GM23248 (cell line): ENCODE results near the gene CCDC136. TPM values are rescaled to one million over a fixed set of nuclear protein-coding genes. Genes with fewer than 3 reads are reported as not detected.

Experiments
- DNase-seq: peaks from one replicate; pipeline ENCODE4 v3.0.0-alpha.2; 2015
- H2AFZ ChIP-seq: fragments of 200-600 bp; sonication (generic); 2 replicates; pipeline ENCODE4 v1.6.1; 2016; ENCODE audit warnings: antibody characterized with exemption
- H3F3A ChIP-seq: fragments of 200-600 bp; sonication (generic); 2 replicates; pipeline ENCODE4 v1.6.1; 2016; ENCODE audit warnings: mild to moderate bottlenecking, antibody characterized with exemption, mixed run types; ENCODE audit not compliant: insufficient read depth
- H3K27ac ChIP-seq: fragments of 200-600 bp; sonication (generic); 2 replicates; pipeline ENCODE4 v1.5.1; 2016; ENCODE audit warnings: mild to moderate bottlenecking
- H3K27me3 ChIP-seq: fragments of 200-600 bp; sonication (generic); replicated peaks from 2 replicates; pipeline ENCODE4 v1.6.1; 2016; ENCODE audit warnings: mild to moderate bottlenecking; ENCODE audit not compliant: insufficient read depth
- H3K36me3 ChIP-seq: fragments of 200-600 bp; sonication (generic); 2 replicates; pipeline ENCODE4 v1.6.1; 2016; ENCODE audit warnings: low read depth, mild to moderate bottlenecking
- H3K4me1 ChIP-seq: fragments of 200-600 bp; sonication (generic); 2 replicates; pipeline ENCODE4 v1.6.1; 2016; ENCODE audit warnings: mild to moderate bottlenecking; ENCODE audit not compliant: insufficient read depth
- H3K4me2 ChIP-seq: fragments of 200-600 bp; sonication (generic); one replicate; pipeline ENCODE4 v1.6.1; 2016; ENCODE audit warnings: mild to moderate bottlenecking; ENCODE audit not compliant: unreplicated experiment
- H3K4me3 ChIP-seq: fragments of 200-600 bp; sonication (generic); 2 replicates; pipeline ENCODE4 v1.5.1; 2016; ENCODE audit warnings: mild to moderate bottlenecking
- H3K79me2 ChIP-seq: fragments of 200-600 bp; sonication (generic); 2 replicates; pipeline ENCODE4 v1.6.1; 2016; ENCODE audit warnings: mild to moderate bottlenecking; ENCODE audit not compliant: insufficient read depth
- H3K9ac ChIP-seq: fragments of 200-600 bp; sonication (generic); 2 replicates; pipeline ENCODE4 v1.6.1; 2016; ENCODE audit warnings: mild to moderate bottlenecking
- H3K9me2 ChIP-seq: fragments of 200-600 bp; sonication (generic); 2 replicates; pipeline ENCODE4 v1.6.1; 2016; ENCODE audit warnings: mixed run types, mild to moderate bottlenecking, moderate library complexity; ENCODE audit not compliant: insufficient read depth
- H3K9me3 ChIP-seq: fragments of 200-600 bp; sonication (generic); one replicate; pipeline ENCODE4 v1.6.1; 2017; ENCODE audit warnings: low read depth
- H4K20me1 ChIP-seq: fragments of 200-600 bp; sonication (generic); 2 replicates; pipeline ENCODE4 v1.6.0; 2016; ENCODE audit not compliant: insufficient read depth
- EZH2 ChIP-seq: fragments of 200-600 bp; sonication (generic); IDR thresholded peaks from 2 replicates; pipeline ENCODE4 v1.6.1; 2018; ENCODE audit warnings: antibody characterized with exemption, mild to moderate bottlenecking; ENCODE audit not compliant: insufficient read depth, poor library complexity, severe bottlenecking
- EZH2phosphoT487 ChIP-seq: fragments of 200-600 bp; sonication (generic); IDR thresholded peaks from 2 replicates; pipeline ENCODE4 v1.6.1; 2018; ENCODE audit warnings: antibody characterized with exemption, moderate library complexity, mild to moderate bottlenecking, low read depth; ENCODE audit not compliant: insufficient read depth
- WGBS, 2 experiments: methylation state at CpG; one replicate each; pipeline ENCODE4 v1.1.6; 2015 to 2017; ENCODE audit warnings: low lambda C conversion rate in 2 of 2, low coverage in 1 of 2; ENCODE audit errors: missing lambda C conversion rate in 2 of 2; 5-methylcytosine and 5-hydroxymethylcytosine counted together
- in situ Hi-C: fragments of 300-500 bp; cut with MboI; formaldehyde crosslinking; loops from 2 replicates; pipeline ENCODE4 v1.15.0; 2020
- polyA plus RNA-seq: library from polyadenylated mRNA; unstranded; fragments of >200 nt; fragmentation: Nextera tagmentation; extraction: Ambion mirVana; gene quantifications from 2 replicates; pipeline ENCODE4 v1.2.1, GENCODE V29; 2016
- small RNA-seq: library from RNA; depleted of rRNA; stranded (forward); fragments of <200 nt; gene quantifications from one replicate; pipeline ENCODE3, GENCODE V24; 2014; ENCODE audit warnings: low read depth, low replicate concordance
- total RNA-seq: library from RNA; depleted of rRNA; stranded (reverse); fragments of >200 nt; shearing (Covaris generic); gene quantifications from 2 replicates; pipeline ENCODE4 v1.2.3, GENCODE V29; 2014; rRNA removed

The CCDC136 gene
- total and polyA plus RNA-seq, 2 experiments from 2014 or later, result 3.1 to 3.9 TPM

- no peak overlapping the region for H3K4me3 ChIP-seq
- peaks cover 5% of the 10 kb centered on the region; the same call in 1 of the 2 replicates for H3K27me3 ChIP-seq
- whole genome bisulfite sequencing, 2 experiments, result 94 to 98% methylated on average over 5 of the region's 5 CpGs
- no peaks in the 10 kb centered on the region for H3K9me2 ChIP-seq
- H3K79me2 ChIP-seq, result no peaks in the 10 kb centered on the region
- no peaks in the 10 kb centered on the region for H3K9me3 ChIP-seq
- H3K4me1 ChIP-seq, result no peaks in the 10 kb centered on the region
- H3K36me3 ChIP-seq, result no peaks in the 10 kb centered on the region
- H2AFZ ChIP-seq, result no peak overlapping the region
- no peaks in the 10 kb centered on the region for H4K20me1 ChIP-seq
- in situ Hi-C loops, result no loop called here
- TF ChIP-seq EZH2phosphoT487 (no peak), EZH2 (no peak)
- H3K4me2 ChIP-seq, result no peak overlapping the region
- DNase-seq, result no peak
- no peak overlapping the region for H3K9ac ChIP-seq
- no peak overlapping the region for H3K27ac ChIP-seq
- 0 out of 2 replicates have a peak, but pooled peaks cover 15% of the 10 kb centered on the region for H3F3A ChIP-seq
Observed at GRCh38 chr7:128871050-128871449, 79.3 kb downstream of the CCDC136 start.

Small RNAs within 50 kb of the gene (small RNA-seq; reads per million reads assigned to genes)
- not detected for gene RN7SL81P

Other genes starting within 250 kb of the CCDC136 start
- gene GARIN1A, start 119.7 kb upstream of the CCDC136 start, total RNA-seq, result 0.43 and 0.89 TPM in 2 replicates
- 0.28 and 0.42 TPM in 2 replicates for gene GARIN1A, start 119.7 kb upstream of the CCDC136 start, polyA plus RNA-seq
- gene CALU, start 52.6 kb upstream of the CCDC136 start, total RNA-seq, result 1,466 and 1,589 TPM in 2 replicates
- 1,706 and 1,740 TPM in 2 replicates for gene CALU, start 52.6 kb upstream of the CCDC136 start, polyA plus RNA-seq
- not detected in 2 replicates for gene OPN1SW, start 16.2 kb upstream of the CCDC136 start, total RNA-seq
- gene OPN1SW, start 16.2 kb upstream of the CCDC136 start, polyA plus RNA-seq, result 2.2 and 2.6 TPM in 2 replicates
- 304 and 353 TPM in 2 replicates for gene FLNC, start 38.4 kb downstream of the CCDC136 start, total RNA-seq
- 74.0 and 75.1 TPM in 2 replicates for gene FLNC, start 38.4 kb downstream of the CCDC136 start, polyA plus RNA-seq
- 96.5 and 124 TPM in 2 replicates for gene ATP6V1F, start 70.9 kb downstream of the CCDC136 start, total RNA-seq
- 243 and 264 TPM in 2 replicates for gene ATP6V1F, start 70.9 kb downstream of the CCDC136 start, polyA plus RNA-seq
- gene KCP, start 118.7 kb downstream of the CCDC136 start, total RNA-seq, result not detected in 2 replicates
- 0.10 TPM in 2 replicates for gene KCP, start 118.7 kb downstream of the CCDC136 start, polyA plus RNA-seq
- under 0.01 and 1.6 TPM in 2 replicates for gene IRF5, start 146.0 kb downstream of the CCDC136 start, total RNA-seq
- gene IRF5, start 146.0 kb downstream of the CCDC136 start, polyA plus RNA-seq, result 0.14 and 0.16 TPM in 2 replicates